Activated CD8-positive, alpha-beta T cell treated with anti-CD3 and anti-CD28 coated beads, Interleukin-2, amount 10 ng/mL, durations not matched to agents 7 days and 5 days (primary cell): ENCODE measurements around the gene DCUN1D2. TPM values are rescaled to one million over a fixed set of nuclear protein-coding genes. Genes with fewer than 3 reads are reported as not detected.
"Not testable (repeated sequence)": the region's sequence is repeated elsewhere in the genome, so short reads cannot be mapped to it uniquely, and the experiment has no call there.

Source experiments
- ATAC-seq: fragments of 150-1000 bp; cut with Tn5 transposase; one replicate; pipeline ENCODE4 v1.10.0; 2021; ENCODE audit warnings: moderate library complexity
- CTCF ChIA-PET: fragments of 350-600 bp; sonication (Branson Sonifier 250); formaldehyde crosslinking; loops from one replicate; lab custom pipeline; 2021; ENCODE audit warnings: antibody characterized with exemption; lab: Charles Lee
- POLR2A ChIA-PET: fragments of 350-600 bp; sonication (Branson Sonifier 250); formaldehyde crosslinking; loops from one replicate; lab custom pipeline; 2021; ENCODE audit warnings: antibody characterized with exemption; lab: Charles Lee
- DNase-seq: peaks from one replicate; pipeline ENCODE4 v3.0.0-alpha.2; 2020
- H3K27ac Mint-ChIP-seq: one replicate; pipeline ENCODE4 v1.8.0; 2021; ENCODE audit warnings: mild to moderate bottlenecking, mixed read lengths
- H3K27me3 Mint-ChIP-seq: one replicate; pipeline ENCODE4 v1.8.0; 2021; ENCODE audit warnings: low read depth, mixed read lengths
- H3K36me3 Mint-ChIP-seq: one replicate; pipeline ENCODE4 v1.8.0; 2021; ENCODE audit warnings: low read depth, mixed read lengths
- H3K4me1 Mint-ChIP-seq: one replicate; pipeline ENCODE4 v1.8.0; 2021; ENCODE audit warnings: low read depth, mixed read lengths
- H3K4me3 Mint-ChIP-seq: one replicate; pipeline ENCODE4 v1.8.0; 2021; ENCODE audit warnings: mild to moderate bottlenecking, mixed read lengths
- H3K9me3 Mint-ChIP-seq: one replicate; pipeline ENCODE4 v1.8.0; 2022; ENCODE audit warnings: mixed read lengths; ENCODE audit not compliant: insufficient read depth
- total RNA-seq, 2 experiments: library from RNA; stranded (reverse); gene quantifications; one replicate each; pipeline ENCODE4 v1.2.3, GENCODE V29; 2021

DCUN1D2 gene
- total RNA-seq, 2 experiments from 2014 or later = 20.1 to 20.8 TPM

- no peak for ATAC-seq
- H3K4me3 Mint-ChIP-seq = no peak overlapping the region
- no peak for DNase-seq
- no peaks in the 10 kb centered on the region for H3K27me3 Mint-ChIP-seq
- no peak overlapping the region for H3K27ac Mint-ChIP-seq
- POLR2A ChIA-PET = no interaction called here
- no peaks in the 10 kb centered on the region for H3K4me1 Mint-ChIP-seq
- CTCF ChIA-PET = no interaction called here
- peaks cover 19% of the 10 kb centered on the region for H3K36me3 Mint-ChIP-seq
- H3K9me3 Mint-ChIP-seq = no peaks in the 10 kb centered on the region
Measured at GRCh38 chr13:113455384-113455783, 35.1 kb downstream of the DCUN1D2 start.

GRCh38 chr13:113454936-113455335 is 35.6 kb downstream of the DCUN1D2 start:
- DNase-seq (no peak), ATAC-seq (no peak)
- no peak overlapping the region for H3K27ac Mint-ChIP-seq
- H3K27me3 Mint-ChIP-seq = no peaks in the 10 kb centered on the region
- CTCF ChIA-PET = no interaction called here
- no peaks in the 10 kb centered on the region for H3K9me3 Mint-ChIP-seq
- H3K36me3 Mint-ChIP-seq = peaks cover 15% of the 10 kb centered on the region
- no peak overlapping the region for H3K4me3 Mint-ChIP-seq
- H3K4me1 Mint-ChIP-seq = no peaks in the 10 kb centered on the region
- POLR2A ChIA-PET = no interaction called here

- Mint-ChIP-seq H3K4me3 (no peak within 1 kb of the TSS), H3K27me3 (no peaks in the 10 kb centered on the region), H3K36me3 (peaks cover 12% of the 10 kb centered on the region), H3K27ac (no peak within 1 kb of the TSS), H3K9me3 (no peaks in the 10 kb centered on the region), H3K4me1 (no peaks in the 10 kb centered on the region)
- ChIA-PET POLR2A (no interaction called here), CTCF (no interaction called here)
- no peak for ATAC-seq
- DNase-seq = no peak
Measured at GRCh38 chr13:113452942-113453901, 37.3 kb downstream of the DCUN1D2 start, which contains the start of gene ADPRHL1. Gene ADPRHL1, minus strand, starts transcription at chr13:113453488. Its CDS starts 51 bp downstream, at chr13:113453437.

GRCh38 chr13:113452466-113452865 is 38.0 kb downstream of the DCUN1D2 start:
- POLR2A ChIA-PET = no interaction called here
- DNase-seq (no peak), ATAC-seq (no peak)
- Mint-ChIP-seq H3K9me3 (no peaks in the 10 kb centered on the region), H3K27ac (no peak overlapping the region), H3K36me3 (peaks cover 13% of the 10 kb centered on the region), H3K4me3 (no peak overlapping the region), H3K27me3 (no peaks in the 10 kb centered on the region), H3K4me1 (no peaks in the 10 kb centered on the region)
- CTCF ChIA-PET = no interaction called here

GRCh38 chr13:113451951-113452421 is 38.5 kb downstream of the DCUN1D2 start:
- peaks cover 13% of the 10 kb centered on the region for H3K36me3 Mint-ChIP-seq
- ATAC-seq (no peak), DNase-seq (no peak)
- ChIA-PET POLR2A (no interaction called here), CTCF (no interaction called here)
- no peak overlapping the region for H3K4me3 Mint-ChIP-seq
- H3K9me3 Mint-ChIP-seq = no peaks in the 10 kb centered on the region
- H3K27me3 Mint-ChIP-seq = no peaks in the 10 kb centered on the region
- no peak overlapping the region for H3K27ac Mint-ChIP-seq
- H3K4me1 Mint-ChIP-seq = no peaks in the 10 kb centered on the region

GRCh38 chr13:113450861-113451620 is 39.5 kb downstream of the DCUN1D2 start:
- H3K36me3 Mint-ChIP-seq, POLR2A ChIA-PET, H3K27me3 Mint-ChIP-seq, CTCF ChIA-PET, H3K27ac Mint-ChIP-seq, H3K4me1 Mint-ChIP-seq, DNase-seq, H3K9me3 Mint-ChIP-seq, ATAC-seq, H3K4me3 Mint-ChIP-seq: not testable (repeated sequence)

- ATAC-seq, H3K36me3 Mint-ChIP-seq, POLR2A ChIA-PET, H3K9me3 Mint-ChIP-seq, DNase-seq, H3K4me1 Mint-ChIP-seq, H3K27me3 Mint-ChIP-seq, H3K4me3 Mint-ChIP-seq, H3K27ac Mint-ChIP-seq, CTCF ChIA-PET: not testable (repeated sequence)
Measured at GRCh38 chr13:113450348-113450744, 40.2 kb downstream of the DCUN1D2 start.

- CTCF ChIA-PET = no interaction called here
- no peak for ATAC-seq
- H3K27ac Mint-ChIP-seq = peak overlapping the region; percentile 60
Measured at GRCh38 chr13:113449693-113450347, 40.7 kb downstream of the DCUN1D2 start.

GRCh38 chr13:113448885-113449692 is 41.4 kb downstream of the DCUN1D2 start:
- ATAC-seq (peak; percentile 71), DNase-seq (peak; percentile 44)
- H3K27ac Mint-ChIP-seq = peak overlapping the region; percentile 60
- POLR2A ChIA-PET = no interaction called here
- H3K4me3 Mint-ChIP-seq = peak overlapping the region; percentile 44
- CTCF ChIA-PET = no interaction called here
- no peaks in the 10 kb centered on the region for H3K27me3 Mint-ChIP-seq
- no peaks in the 10 kb centered on the region for H3K4me1 Mint-ChIP-seq
- no peaks in the 10 kb centered on the region for H3K9me3 Mint-ChIP-seq
- H3K36me3 Mint-ChIP-seq = peaks cover 7% of the 10 kb centered on the region

More at GRCh38 chr13:113449693-113450347, 40.7 kb downstream of the DCUN1D2 start:
- no peaks in the 10 kb centered on the region for H3K27me3 Mint-ChIP-seq
- H3K9me3 Mint-ChIP-seq = no peaks in the 10 kb centered on the region
- POLR2A ChIA-PET = no interaction called here
- DNase-seq = no peak
- peak overlapping the region; percentile 44 for H3K4me3 Mint-ChIP-seq
- no peaks in the 10 kb centered on the region for H3K4me1 Mint-ChIP-seq
- peaks cover 7% of the 10 kb centered on the region for H3K36me3 Mint-ChIP-seq

- Mint-ChIP-seq H3K4me1 (no peaks in the 10 kb centered on the region), H3K27ac (no peak overlapping the region), H3K36me3 (peaks cover 4% of the 10 kb centered on the region), H3K9me3 (no peaks in the 10 kb centered on the region), H3K4me3 (peak overlapping the region; percentile 28), H3K27me3 (no peaks in the 10 kb centered on the region)
- ChIA-PET CTCF (no interaction called here), POLR2A (no interaction called here)
- no peak for DNase-seq
- no peak for ATAC-seq
Measured at GRCh38 chr13:113448545-113448884, 42.0 kb downstream of the DCUN1D2 start.

GRCh38 chr13:113447596-113447995 is 42.9 kb downstream of the DCUN1D2 start:
- Mint-ChIP-seq H3K4me1 (no peaks in the 10 kb centered on the region), H3K36me3 (peaks cover 4% of the 10 kb centered on the region), H3K27ac (no peak overlapping the region), H3K27me3 (no peaks in the 10 kb centered on the region), H3K9me3 (no peaks in the 10 kb centered on the region), H3K4me3 (no peak overlapping the region)
- ATAC-seq (no peak), DNase-seq (no peak)
- POLR2A ChIA-PET = no interaction called here
- CTCF ChIA-PET = no interaction called here
